Esophagus muscularis mucosa (tissue), 4 donors: ENCODE results near the gene NT5C1A. TPM values are rescaled to one million over a fixed set of nuclear protein-coding genes. Genes with fewer than 3 reads are reported as not detected.

Experiments used
- DNase-seq: peaks from one replicate; pipeline ENCODE4 v3.0.0-alpha.2; 2017; ENCODE audit errors: extremely low spot score
- H3K27ac ChIP-seq, 4 donors: fragments of 200-600 bp; sonication (generic); replicated peaks in 1 of 4; 1 replicate in 3 of 4; 2 replicates in 1 of 4; pipeline ENCODE4 v1.5.1; 2016 to 2019; ENCODE audit warnings: mild to moderate bottlenecking in 1 of 4
- H3K27me3 ChIP-seq, 4 donors: fragments of 200-600 bp; sonication (generic); one replicate each; pipeline versions ENCODE4 v1.5.1 to v1.6.0; 2016 to 2019
- H3K36me3 ChIP-seq, 4 donors: fragments of 200-600 bp; sonication (generic); one replicate each; pipeline ENCODE4 v1.5.1; 2016 to 2019
- H3K4me1 ChIP-seq, 4 donors: fragments of 200-600 bp; sonication (generic); one replicate each; pipeline ENCODE4 v1.5.1; 2016 to 2019
- H3K4me3 ChIP-seq, 4 donors: fragments of 200-600 bp; sonication (generic); 1 replicate in 2 of 4; 2 replicates in 2 of 4; pipeline ENCODE4 v1.5.1; 2016 to 2019; ENCODE audit warnings: mild to moderate bottlenecking in 4 of 4, moderate library complexity in 1 of 4
- H3K9me3 ChIP-seq, 4 donors: fragments of 200-600 bp; sonication (generic); 1 replicate in 3 of 4; 2 replicates in 1 of 4; pipeline ENCODE4 v1.5.1; 2016 to 2019
- CTCF ChIP-seq, 3 experiments: fragments of 200-600 bp in 2 of 3; fragments of 450-650 bp in 1 of 3; sonication (generic) in 2 of 3; IDR thresholded peaks; one replicate each; pipeline ENCODE4 v1.5.1; 2017 to 2019; ENCODE audit warnings: antibody characterized with exemption in 3 of 3, mild to moderate bottlenecking in 2 of 3, moderate library complexity in 1 of 3
- EP300 ChIP-seq: sonication (generic); formaldehyde crosslinking; IDR thresholded peaks from one replicate; pipeline ENCODE4 v1.6.1; 2017; ENCODE audit warnings: antibody characterized with exemption
- POLR2A ChIP-seq: fragments of 450-650 bp; IDR thresholded peaks from one replicate; pipeline ENCODE4 v1.6.1; 2017; ENCODE audit warnings: antibody characterized with exemption, moderate library complexity, mild to moderate bottlenecking, low read depth
- POLR2AphosphoS5 ChIP-seq, 2 donors: sonication (generic); formaldehyde crosslinking; IDR thresholded peaks; one replicate each; pipeline ENCODE4 v1.6.1; 2017; ENCODE audit warnings: antibody characterized with exemption in 2 of 2
- WGBS: methylation state at CpG from one replicate; pipeline ENCODE4 v1.1.5; 2018; 5-methylcytosine and 5-hydroxymethylcytosine counted together
- intact Hi-C: fragments of 100-400 bp; cut with DNase I; formaldehyde crosslinking; loops from one replicate; pipeline ENCODE4 v1.15.1; 2023
- total RNA-seq, 4 donors: library from RNA; depleted of rRNA; stranded (reverse); fragments of >200 nt; gene quantifications; one replicate each; pipeline versions ENCODE4 v1.1.0 to v1.2.1, GENCODE V29; 2016

The NT5C1A gene
- total RNA-seq, 4 donors from 2014 or later = 0.26 TPM; not detected in 3

GRCh38 chr1:39680751-39681150, 8.8 kb upstream of the NT5C1A start:
- no peak overlapping the region for H3K27ac ChIP-seq
- H3K27me3 ChIP-seq = peaks cover 0 to 50% (median 5%) of the 10 kb centered on the region in 4 donors
- DNase-seq = no peak
- 65% methylated on average over 4 of the region's 4 CpGs for WGBS
- H3K4me1 ChIP-seq = no peaks in the 10 kb centered on the region
- TF ChIP-seq EP300 = no peak
- no peaks in the 10 kb centered on the region for H3K36me3 ChIP-seq
- intact Hi-C loops = no loop called here
- H3K4me3 ChIP-seq = no peak overlapping the region
- H3K9me3 ChIP-seq = no peaks in the 10 kb centered on the region

DNA sequence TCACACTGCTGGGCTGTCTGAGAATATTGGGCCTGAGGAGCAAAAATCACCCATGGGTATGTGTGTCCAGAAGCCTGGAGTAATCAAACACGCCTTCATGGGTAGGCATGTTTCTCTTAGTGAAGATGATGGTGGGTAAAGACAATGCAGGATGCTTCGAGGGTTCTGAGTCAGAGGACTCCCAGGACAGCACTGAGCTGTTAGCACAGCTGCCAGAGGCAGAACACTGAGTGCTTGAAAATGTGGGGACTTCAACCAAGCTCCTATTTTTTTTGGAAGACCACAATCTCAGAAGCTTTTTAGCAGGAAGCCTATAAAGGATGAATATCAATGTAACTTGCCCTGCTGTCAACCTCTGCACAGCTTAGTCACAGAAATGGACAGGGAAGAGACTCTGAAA, 7.9 kb upstream of the NT5C1A start:
- DNase-seq = no peak
- H3K4me3 ChIP-seq = no peak overlapping the region
- no peaks in the 10 kb centered on the region for H3K4me1 ChIP-seq
- peaks cover 0 to 42% (median 5%) of the 10 kb centered on the region in 4 donors for H3K27me3 ChIP-seq
- no peak for TF ChIP-seq POLR2A
- TF ChIP-seq CTCF (IDR thresholded peaks at IDR 0.05) = no peak
- no peak for TF ChIP-seq POLR2AphosphoS5 (IDR thresholded peaks at IDR 0.05)
- no peak for TF ChIP-seq EP300
- whole genome bisulfite sequencing = 85% methylated on average over 2 of the region's 2 CpGs
- H3K27ac ChIP-seq = no peak overlapping the region
- no peaks in the 10 kb centered on the region for H3K9me3 ChIP-seq
- intact Hi-C loops = no loop called here
- H3K36me3 ChIP-seq = no peaks in the 10 kb centered on the region

DNA sequence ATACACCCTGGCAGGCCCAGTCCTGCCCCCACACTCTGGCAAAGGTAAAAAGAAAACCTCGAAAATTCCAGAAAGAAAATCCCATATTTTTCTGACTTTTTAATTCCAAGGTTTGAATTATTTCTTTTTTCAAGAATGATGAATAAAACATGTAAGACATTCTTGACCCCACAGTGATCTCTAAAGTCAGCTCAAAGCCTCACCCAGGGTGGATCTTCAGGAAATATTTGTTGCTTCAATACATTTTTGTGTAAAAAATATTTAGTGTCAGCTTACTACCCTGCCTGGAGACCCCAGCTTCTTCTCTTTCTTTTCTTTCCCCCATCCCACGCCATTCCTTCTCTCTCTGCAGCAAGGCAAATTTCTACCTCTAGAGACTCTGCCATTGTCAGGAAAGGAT, 7.0 kb upstream of the NT5C1A start:
- DNase-seq = no peak
- H3K4me3 ChIP-seq = no peak overlapping the region
- H3K9me3 ChIP-seq = no peaks in the 10 kb centered on the region
- H3K36me3 ChIP-seq = no peaks in the 10 kb centered on the region
- intact Hi-C loops = no loop called here
- WGBS = 85% methylated on average over 2 of the region's 2 CpGs
- no peaks in the 10 kb centered on the region for H3K4me1 ChIP-seq
- no peak for TF ChIP-seq POLR2A
- TF ChIP-seq EP300 = no peak
- no peak for TF ChIP-seq CTCF (IDR thresholded peaks at IDR 0.05)
- no peak for TF ChIP-seq POLR2AphosphoS5 (IDR thresholded peaks at IDR 0.05)
- peaks cover 0 to 32% (median 3%) of the 10 kb centered on the region in 4 donors for H3K27me3 ChIP-seq
- H3K27ac ChIP-seq = no peak overlapping the region

GRCh38 chr1:39677645-39678044, 5.7 kb upstream of the NT5C1A start:
- no peak overlapping the region for H3K4me3 ChIP-seq
- H3K36me3 ChIP-seq = no peaks in the 10 kb centered on the region
- H3K9me3 ChIP-seq = no peaks in the 10 kb centered on the region
- DNase-seq = no peak
- H3K27me3 ChIP-seq = peaks cover 0 to 25% (median under 1%) of the 10 kb centered on the region in 4 donors
- intact Hi-C loops = no loop called here
- WGBS = 76% methylated on average over 4 of the region's 4 CpGs
- no peak overlapping the region for H3K27ac ChIP-seq
- no peak for TF ChIP-seq EP300
- TF ChIP-seq POLR2A = no peak
- TF ChIP-seq CTCF (IDR thresholded peaks at IDR 0.05) = no peak
- TF ChIP-seq POLR2AphosphoS5 (IDR thresholded peaks at IDR 0.05) = no peak
- peaks cover 0 to 1% (median under 1%) of the 10 kb centered on the region in 4 donors for H3K4me1 ChIP-seq

DNA sequence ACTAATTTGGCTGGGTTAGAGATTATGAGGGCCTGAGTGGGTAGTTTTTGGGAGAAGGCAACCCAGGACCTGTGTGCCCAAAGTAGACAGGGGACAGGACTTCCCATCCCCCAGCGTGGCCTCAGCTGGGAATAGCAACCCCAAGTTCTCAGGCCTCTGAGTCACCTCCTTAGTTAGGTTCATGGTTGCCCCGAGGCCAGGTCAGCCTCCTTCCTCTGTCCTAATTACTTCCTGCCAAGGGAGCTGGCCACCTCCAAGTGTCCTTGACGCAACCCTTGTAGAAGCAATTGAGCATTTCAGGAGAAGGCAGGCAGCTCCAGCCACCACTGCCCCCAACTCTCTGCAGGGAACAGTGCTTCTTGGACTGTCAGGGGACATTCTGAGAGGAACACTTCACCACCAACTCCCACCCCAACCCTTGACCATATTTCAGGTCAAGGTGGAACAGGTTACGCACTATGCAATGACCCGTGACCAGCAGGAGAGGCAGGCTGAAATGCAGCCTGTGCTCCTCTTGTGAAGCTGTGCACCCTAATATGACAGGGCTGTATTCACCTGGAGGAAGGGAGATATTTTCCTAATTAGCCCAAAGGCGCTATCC, 5.1 kb upstream of the NT5C1A start:
- H3K36me3 ChIP-seq = no peaks in the 10 kb centered on the region
- TF ChIP-seq POLR2AphosphoS5 (IDR thresholded peaks at IDR 0.05) (no peak), POLR2A (no peak), CTCF (IDR thresholded peaks at IDR 0.05) (no peak), EP300 (no peak)
- peaks cover 0 to 25% (median 3%) of the 10 kb centered on the region in 4 donors for H3K27me3 ChIP-seq
- no peak overlapping the region for H3K4me3 ChIP-seq
- WGBS = 84% methylated on average over 5 of the region's 6 CpGs
- H3K27ac ChIP-seq = no peak overlapping the region
- intact Hi-C loops = no loop called here
- no peaks in the 10 kb centered on the region for H3K9me3 ChIP-seq
- peaks cover 4 to 7% (median 6%) of the 10 kb centered on the region in 4 donors for H3K4me1 ChIP-seq
- no peak for DNase-seq
